ENCODE data around the gene CPB1.

- TF ChIP-seq, protein P1, sequence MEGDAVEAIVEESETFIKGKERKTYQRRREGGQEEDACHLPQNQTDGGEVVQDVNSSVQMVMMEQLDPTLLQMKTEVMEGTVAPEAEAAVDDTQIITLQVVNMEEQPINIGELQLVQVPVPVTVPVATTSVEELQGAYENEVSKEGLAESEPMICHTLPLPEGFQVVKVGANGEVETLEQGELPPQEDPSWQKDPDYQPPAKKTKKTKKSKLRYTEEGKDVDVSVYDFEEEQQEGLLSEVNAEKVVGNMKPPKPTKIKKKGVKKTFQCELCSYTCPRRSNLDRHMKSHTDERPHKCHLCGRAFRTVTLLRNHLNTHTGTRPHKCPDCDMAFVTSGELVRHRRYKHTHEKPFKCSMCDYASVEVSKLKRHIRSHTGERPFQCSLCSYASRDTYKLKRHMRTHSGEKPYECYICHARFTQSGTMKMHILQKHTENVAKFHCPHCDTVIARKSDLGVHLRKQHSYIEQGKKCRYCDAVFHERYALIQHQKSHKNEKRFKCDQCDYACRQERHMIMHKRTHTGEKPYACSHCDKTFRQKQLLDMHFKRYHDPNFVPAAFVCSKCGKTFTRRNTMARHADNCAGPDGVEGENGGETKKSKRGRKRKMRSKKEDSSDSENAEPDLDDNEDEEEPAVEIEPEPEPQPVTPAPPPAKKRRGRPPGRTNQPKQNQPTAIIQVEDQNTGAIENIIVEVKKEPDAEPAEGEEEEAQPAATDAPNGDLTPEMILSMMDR (IDR thresholded peaks at IDR 0.05; ENCODE audit: low read depth, low read length): no peak
- TF ChIP-seq MAX (IDR thresholded peaks at IDR 0.05; ENCODE audit: low read depth, low read length) (no peak), POLR2A (IDR thresholded peaks at IDR 0.05; ENCODE audit: extremely low read depth, insufficient read length) (no peak), MYC (IDR thresholded peaks at IDR 0.05; ENCODE audit: low read depth, low read length) (no peak)
Observed at GRCh38 chr3:148833223-148833622, 5.6 kb downstream of the CPB1 start.
